Cerebellar cortex (tissue), 1 donor: ENCODE results near the gene LRTM1.

Source experiments
- DNase-seq: peaks from one replicate; pipeline ENCODE4 v3.0.0-alpha.2; 2015; ENCODE audit warnings: low spot score

The LRTM1 gene

GRCh38 chr3:54891540-54891897 lies 36.3 kb downstream of the LRTM1 start:
- DNase-seq = peak; percentile 36

- no peak for DNase-seq
These were observed 38.1 kb downstream of the LRTM1 start for GRCh38 chr3:54889731-54890130.

- DNase-seq = no peak
These were observed 39.0 kb downstream of the LRTM1 start for GRCh38 chr3:54888873-54889272.

GRCh38 chr3:54888162-54888561 lies 39.7 kb downstream of the LRTM1 start:
- DNase-seq = no peak

GRCh38 chr3:54882129-54882833 lies 45.6 kb downstream of the LRTM1 start:
- no peak for DNase-seq

- DNase-seq = no peak
These were observed 49.7 kb downstream of the LRTM1 start for GRCh38 chr3:54878145-54878544.

- no peak for DNase-seq
These were observed 50.1 kb downstream of the LRTM1 start for GRCh38 chr3:54877730-54878129.

GRCh38 chr3:54876694-54877093 lies 51.2 kb downstream of the LRTM1 start:
- no peak for DNase-seq

- no peak for DNase-seq
These were observed 52.1 kb downstream of the LRTM1 start for GRCh38 chr3:54875596-54876268.

- no peak for DNase-seq
These were observed 52.9 kb downstream of the LRTM1 start for GRCh38 chr3:54874816-54875556.

- no peak for DNase-seq
These were observed 54.5 kb downstream of the LRTM1 start for GRCh38 chr3:54873059-54874010.

GRCh38 chr3:54871867-54872266 lies 56.0 kb downstream of the LRTM1 start:
- DNase-seq = no peak

- DNase-seq = peak; percentile 34
These were observed 57.4 kb downstream of the LRTM1 start for GRCh38 chr3:54870423-54870822.
